ENCODE data around the gene SRSF8. TPM values are rescaled to one million over a fixed set of nuclear protein-coding genes. Genes with fewer than 3 reads are reported as not detected.

Gene SRSF8
- total and polyA plus RNA-seq, 8 donors, result 17.3 to 35.9 (median 27.1) TPM

DNA sequence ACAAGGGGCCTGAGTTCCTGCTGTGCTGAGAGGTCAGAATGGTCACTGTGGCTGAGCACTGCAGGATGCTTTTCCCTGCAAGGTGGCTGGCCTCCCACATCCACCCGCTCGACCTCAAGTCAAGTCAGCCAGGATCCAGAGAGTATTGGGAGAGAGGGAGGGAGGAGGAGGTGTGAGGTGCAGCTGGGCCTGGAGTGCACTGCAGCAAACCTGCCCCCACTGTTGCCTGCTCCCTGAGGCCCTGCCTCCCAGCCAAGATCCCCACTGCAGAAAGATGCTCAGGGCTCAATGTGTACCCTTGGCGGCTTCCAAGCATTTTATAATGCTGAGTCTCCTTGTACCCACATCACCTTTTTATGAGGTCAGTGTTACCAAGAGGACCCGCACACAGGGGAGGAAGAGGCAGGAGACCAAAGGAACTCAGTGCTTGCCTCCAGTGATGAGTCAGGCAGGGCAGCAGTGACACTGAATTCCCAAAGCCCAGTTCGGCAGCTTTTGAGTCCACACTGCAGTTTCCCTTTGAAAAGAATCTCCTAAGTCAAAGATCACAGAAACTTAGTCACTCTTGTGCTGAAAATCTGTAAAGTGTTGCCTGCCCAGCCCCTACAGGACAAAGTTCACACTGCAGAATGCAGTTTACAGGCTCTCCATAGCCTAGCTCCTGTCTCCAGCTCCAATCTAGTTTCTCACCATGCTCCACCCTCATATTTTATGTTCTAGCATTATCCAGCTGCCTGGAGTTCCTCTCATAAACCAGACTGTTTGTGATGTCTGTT is 26.0 kb downstream of the SRSF8 start:
- Histone ChIP-seq H3K27me3 (no peaks in the 10 kb centered on the region), H3K9me3 (no peaks in the 10 kb centered on the region), H3K36me3 (no peaks in the 10 kb centered on the region), H3K27ac (no peak overlapping the region), H3K4me3 (no peak overlapping the region), H3K4me1 (peaks cover 0 to 9% (median 0%) of the 10 kb centered on the region in 3 donors)
- DNase-seq (no peak), FAIRE-seq (no peak), ATAC-seq (no peak)
- WGBS, 2 donors, result 58 to 60% methylated on average over 5 of the region's 5 CpGs
- intact Hi-C loops (cut with DNase I), result no loop called here
- TF ChIP-seq, protein P1, sequence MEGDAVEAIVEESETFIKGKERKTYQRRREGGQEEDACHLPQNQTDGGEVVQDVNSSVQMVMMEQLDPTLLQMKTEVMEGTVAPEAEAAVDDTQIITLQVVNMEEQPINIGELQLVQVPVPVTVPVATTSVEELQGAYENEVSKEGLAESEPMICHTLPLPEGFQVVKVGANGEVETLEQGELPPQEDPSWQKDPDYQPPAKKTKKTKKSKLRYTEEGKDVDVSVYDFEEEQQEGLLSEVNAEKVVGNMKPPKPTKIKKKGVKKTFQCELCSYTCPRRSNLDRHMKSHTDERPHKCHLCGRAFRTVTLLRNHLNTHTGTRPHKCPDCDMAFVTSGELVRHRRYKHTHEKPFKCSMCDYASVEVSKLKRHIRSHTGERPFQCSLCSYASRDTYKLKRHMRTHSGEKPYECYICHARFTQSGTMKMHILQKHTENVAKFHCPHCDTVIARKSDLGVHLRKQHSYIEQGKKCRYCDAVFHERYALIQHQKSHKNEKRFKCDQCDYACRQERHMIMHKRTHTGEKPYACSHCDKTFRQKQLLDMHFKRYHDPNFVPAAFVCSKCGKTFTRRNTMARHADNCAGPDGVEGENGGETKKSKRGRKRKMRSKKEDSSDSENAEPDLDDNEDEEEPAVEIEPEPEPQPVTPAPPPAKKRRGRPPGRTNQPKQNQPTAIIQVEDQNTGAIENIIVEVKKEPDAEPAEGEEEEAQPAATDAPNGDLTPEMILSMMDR (IDR thresholded peaks at IDR 0.05), result peak in 3 of 4 donors; percentile 13 to 37 (median 24)

DNA sequence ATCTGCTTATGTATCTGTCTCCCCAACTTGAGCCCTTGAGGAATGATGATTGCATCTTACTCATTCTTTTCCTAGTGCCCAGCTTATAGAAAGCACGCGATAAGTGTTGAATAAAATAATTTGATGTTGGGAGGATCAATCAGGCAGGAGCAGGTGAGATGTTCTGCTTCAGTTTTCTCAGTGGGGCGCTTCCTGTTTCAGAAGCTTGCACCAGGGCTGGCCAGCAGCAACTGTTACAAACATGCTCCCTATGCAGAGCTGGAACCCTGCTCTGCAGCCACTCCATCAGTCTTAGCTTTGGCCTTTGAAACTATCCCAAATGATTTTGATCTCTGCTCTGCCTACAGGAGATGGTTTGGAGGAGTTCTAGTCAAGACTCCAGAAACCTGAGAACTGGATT is 26.8 kb downstream of the SRSF8 start:
- 89 to 92% methylated on average over 3 of the region's 3 CpGs for WGBS, 2 donors
- H3K4me3 ChIP-seq, result no peak overlapping the region
- TF ChIP-seq, protein P1 (IDR thresholded peaks at IDR 0.05), result no peak
- no peaks in the 10 kb centered on the region for H3K36me3 ChIP-seq
- no peak overlapping the region for H3K27ac ChIP-seq
- intact Hi-C loops (cut with DNase I), result no loop called here
- ATAC-seq (no peak), FAIRE-seq (no peak), DNase-seq (no peak)
- no peaks in the 10 kb centered on the region for H3K27me3 ChIP-seq
- no peaks in the 10 kb centered on the region for H3K9me3 ChIP-seq
- H3K4me1 ChIP-seq, result peaks cover 0 to 9% (median 0%) of the 10 kb centered on the region in 3 donors

- peaks cover 0 to 2% (median 0%) of the 10 kb centered on the region in 3 donors for H3K4me1 ChIP-seq
- H3K27ac ChIP-seq, result no peak overlapping the region
- 77% methylated on average over 4 of the region's 4 CpGs for whole genome bisulfite sequencing, 2 donors
- FAIRE-seq (no peak), DNase-seq (no peak), ATAC-seq (peak in 1 of 4 donors; percentile 44)
- H3K36me3 ChIP-seq, result no peaks in the 10 kb centered on the region
- no peak overlapping the region for H3K4me3 ChIP-seq
- TF ChIP-seq, protein P1 (IDR thresholded peaks at IDR 0.05), result no peak
- intact Hi-C loops (cut with DNase I), result no loop called here
- H3K9me3 ChIP-seq, result no peaks in the 10 kb centered on the region
- no peaks in the 10 kb centered on the region for H3K27me3 ChIP-seq
These were observed 29.3 kb downstream of the SRSF8 start for GRCh38 chr11:95095858-95096587.

DNA sequence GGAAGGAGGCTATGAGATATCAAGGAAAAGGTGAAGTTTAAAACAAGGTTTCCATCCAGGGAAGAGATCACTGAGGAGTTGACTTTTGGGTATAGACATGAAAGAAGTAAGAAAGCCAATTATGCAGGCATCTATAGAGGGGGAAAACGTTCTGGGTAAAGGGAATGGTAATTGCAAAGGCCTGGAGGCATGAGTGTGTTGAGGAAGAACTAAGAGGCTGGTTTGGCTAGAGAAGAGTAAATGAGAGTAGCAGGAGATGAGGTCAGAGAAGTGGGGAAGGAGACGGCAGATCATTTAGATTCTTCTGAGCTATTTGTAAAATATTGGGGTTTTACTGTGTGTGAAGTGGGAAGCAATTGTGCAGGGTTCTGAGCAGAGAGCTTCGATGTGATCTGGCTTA is 30.5 kb downstream of the SRSF8 start:
- intact Hi-C loops (cut with DNase I), result no loop called here
- WGBS, 2 donors, result 68 to 70% methylated on average over 3 of the region's 3 CpGs
- no peaks in the 10 kb centered on the region for H3K9me3 ChIP-seq

More for the DNA sequence above, 30.5 kb downstream of the SRSF8 start:
- FAIRE-seq, result no peak
- DNase-seq, result no peak
- no peaks in the 10 kb centered on the region for H3K36me3 ChIP-seq
- no peak overlapping the region for H3K27ac ChIP-seq
- TF ChIP-seq, protein P1 (IDR thresholded peaks at IDR 0.05), result no peak
- ATAC-seq, result no peak
- no peak overlapping the region for H3K4me3 ChIP-seq
- H3K27me3 ChIP-seq, result no peaks in the 10 kb centered on the region
- H3K4me1 ChIP-seq, result no peaks in the 10 kb centered on the region

Measured in pancreas (tissue), 10 donors.